Measurements from ENCODE around the gene RASGEF1C.

The RASGEF1C gene

GRCh38 chr5:180080486-180081280 is 128.3 kb downstream of the RASGEF1C start:
- H3K4me3 ChIP-seq (ENCODE audit: low read depth in 1 of 2, low read length in 2 of 2) = no peak overlapping the region
- H3K27ac ChIP-seq (ENCODE audit: low read length) = no peak overlapping the region
- no peaks in the 10 kb centered on the region for H3K36me3 ChIP-seq (ENCODE audit: control insufficient read depth in 1 of 2, insufficient read depth in 2 of 2, low read length in 2 of 2)
- H3K27me3 ChIP-seq (ENCODE audit: low read depth, low read length) = no peaks in the 10 kb centered on the region
- no peaks in the 10 kb centered on the region for H3K4me1 ChIP-seq (ENCODE audit: control insufficient read depth in 1 of 2, insufficient read depth in 2 of 2, low read length in 2 of 2)
- H3K9me3 ChIP-seq (ENCODE audit: control insufficient read depth in 1 of 2, low read length in 2 of 2) = no peaks in the 10 kb centered on the region

- Histone ChIP-seq H3K27me3 (ENCODE audit: low read depth, low read length) (no peaks in the 10 kb centered on the region), H3K36me3 (ENCODE audit: control insufficient read depth in 1 of 2, insufficient read depth in 2 of 2, low read length in 2 of 2) (no peaks in the 10 kb centered on the region), H3K9me3 (ENCODE audit: control insufficient read depth in 1 of 2, low read length in 2 of 2) (no peaks in the 10 kb centered on the region), H3K27ac (ENCODE audit: low read length) (no peak overlapping the region), H3K4me1 (ENCODE audit: control insufficient read depth in 1 of 2, insufficient read depth in 2 of 2, low read length in 2 of 2) (no peaks in the 10 kb centered on the region), H3K4me3 (ENCODE audit: low read depth in 1 of 2, low read length in 2 of 2) (no peak overlapping the region)
Measured at GRCh38 chr5:180079702-180080466, 129.1 kb downstream of the RASGEF1C start.

GRCh38 chr5:180078348-180078747 is 130.7 kb downstream of the RASGEF1C start:
- Histone ChIP-seq H3K27me3 (ENCODE audit: low read depth, low read length) (no peaks in the 10 kb centered on the region), H3K4me1 (ENCODE audit: control insufficient read depth in 1 of 2, insufficient read depth in 2 of 2, low read length in 2 of 2) (no peaks in the 10 kb centered on the region), H3K27ac (ENCODE audit: low read length) (no peak overlapping the region), H3K4me3 (ENCODE audit: low read depth in 1 of 2, low read length in 2 of 2) (no peak overlapping the region), H3K9me3 (ENCODE audit: control insufficient read depth in 1 of 2, low read length in 2 of 2) (no peaks in the 10 kb centered on the region), H3K36me3 (ENCODE audit: control insufficient read depth in 1 of 2, insufficient read depth in 2 of 2, low read length in 2 of 2) (no peaks in the 10 kb centered on the region)

- Histone ChIP-seq H3K36me3 (ENCODE audit: control insufficient read depth in 1 of 2, insufficient read depth in 2 of 2, low read length in 2 of 2) (no peaks in the 10 kb centered on the region), H3K4me3 (ENCODE audit: low read depth in 1 of 2, low read length in 2 of 2) (no peak overlapping the region), H3K4me1 (ENCODE audit: control insufficient read depth in 1 of 2, insufficient read depth in 2 of 2, low read length in 2 of 2) (no peaks in the 10 kb centered on the region), H3K9me3 (ENCODE audit: control insufficient read depth in 1 of 2, low read length in 2 of 2) (no peaks in the 10 kb centered on the region), H3K27ac (ENCODE audit: low read length) (no peak overlapping the region), H3K27me3 (ENCODE audit: low read depth, low read length) (no peaks in the 10 kb centered on the region)
Measured at GRCh38 chr5:180077594-180078284, 131.3 kb downstream of the RASGEF1C start.

GRCh38 chr5:180075703-180076102 is 133.3 kb downstream of the RASGEF1C start:
- Histone ChIP-seq H3K4me3 (ENCODE audit: low read depth in 1 of 2, low read length in 2 of 2) (no peak overlapping the region), H3K9me3 (ENCODE audit: control insufficient read depth in 1 of 2, low read length in 2 of 2) (no peaks in the 10 kb centered on the region), H3K27me3 (ENCODE audit: low read depth, low read length) (no peaks in the 10 kb centered on the region), H3K4me1 (ENCODE audit: control insufficient read depth in 1 of 2, insufficient read depth in 2 of 2, low read length in 2 of 2) (peaks cover 0 to under 1% of the 10 kb centered on the region in 2 donors), H3K27ac (ENCODE audit: low read length) (no peak overlapping the region), H3K36me3 (ENCODE audit: control insufficient read depth in 1 of 2, insufficient read depth in 2 of 2, low read length in 2 of 2) (no peaks in the 10 kb centered on the region)

GRCh38 chr5:180074462-180074861 is 134.5 kb downstream of the RASGEF1C start:
- Histone ChIP-seq H3K9me3 (ENCODE audit: control insufficient read depth in 1 of 2, low read length in 2 of 2) (no peaks in the 10 kb centered on the region), H3K4me1 (ENCODE audit: control insufficient read depth in 1 of 2, insufficient read depth in 2 of 2, low read length in 2 of 2) (peaks cover 6 to 13% of the 10 kb centered on the region in 2 donors), H3K36me3 (ENCODE audit: control insufficient read depth in 1 of 2, insufficient read depth in 2 of 2, low read length in 2 of 2) (no peaks in the 10 kb centered on the region), H3K27ac (ENCODE audit: low read length) (no peak overlapping the region), H3K27me3 (ENCODE audit: low read depth, low read length) (no peaks in the 10 kb centered on the region), H3K4me3 (ENCODE audit: low read depth in 1 of 2, low read length in 2 of 2) (no peak overlapping the region)

- Histone ChIP-seq H3K4me1 (ENCODE audit: control insufficient read depth in 1 of 2, insufficient read depth in 2 of 2, low read length in 2 of 2) (peaks cover 6 to 26% of the 10 kb centered on the region in 2 donors), H3K27ac (ENCODE audit: low read length) (no peak overlapping the region), H3K36me3 (ENCODE audit: control insufficient read depth in 1 of 2, insufficient read depth in 2 of 2, low read length in 2 of 2) (no peaks in the 10 kb centered on the region), H3K27me3 (ENCODE audit: low read depth, low read length) (no peaks in the 10 kb centered on the region), H3K9me3 (ENCODE audit: control insufficient read depth in 1 of 2, low read length in 2 of 2) (no peaks in the 10 kb centered on the region), H3K4me3 (ENCODE audit: low read depth in 1 of 2, low read length in 2 of 2) (peak overlapping the region in 1 of 2 donors; percentile 59)
Measured at GRCh38 chr5:180072556-180072955, 136.5 kb downstream of the RASGEF1C start.

- no peaks in the 10 kb centered on the region for H3K9me3 ChIP-seq (ENCODE audit: control insufficient read depth in 1 of 2, low read length in 2 of 2)
- H3K36me3 ChIP-seq (ENCODE audit: control insufficient read depth in 1 of 2, insufficient read depth in 2 of 2, low read length in 2 of 2) = no peaks in the 10 kb centered on the region
- no peaks in the 10 kb centered on the region for H3K27me3 ChIP-seq (ENCODE audit: low read depth, low read length)
- peaks cover 6 to 26% of the 10 kb centered on the region in 2 donors for H3K4me1 ChIP-seq (ENCODE audit: control insufficient read depth in 1 of 2, insufficient read depth in 2 of 2, low read length in 2 of 2)
- H3K4me3 ChIP-seq (ENCODE audit: low read depth in 1 of 2, low read length in 2 of 2) = peak overlapping the region in 1 of 2 donors; percentile 59
- H3K27ac ChIP-seq (ENCODE audit: low read length) = no peak overlapping the region
Measured at GRCh38 chr5:180072256-180072548, 136.8 kb downstream of the RASGEF1C start.

GRCh38 chr5:180071531-180072255 is 137.3 kb downstream of the RASGEF1C start, which contains the start of gene RNF130:
Gene RNF130, minus strand, starts transcription at chr5:180071759. Its CDS starts 57 bp downstream, at chr5:180071702.
- peaks cover 6 to 26% of the 10 kb centered on the region in 2 donors for H3K4me1 ChIP-seq (ENCODE audit: control insufficient read depth in 1 of 2, insufficient read depth in 2 of 2, low read length in 2 of 2)
- H3K36me3 ChIP-seq (ENCODE audit: control insufficient read depth in 1 of 2, insufficient read depth in 2 of 2, low read length in 2 of 2) = no peaks in the 10 kb centered on the region
- H3K27me3 ChIP-seq (ENCODE audit: low read depth, low read length) = no peaks in the 10 kb centered on the region

GRCh38 chr5:180070756-180071530 is 138.1 kb downstream of the RASGEF1C start:
- no peaks in the 10 kb centered on the region for H3K27me3 ChIP-seq (ENCODE audit: low read depth, low read length)
- peak overlapping the region; percentile 82 to 83 for H3K4me3 ChIP-seq (ENCODE audit: low read depth in 1 of 2, low read length in 2 of 2)
- H3K27ac ChIP-seq (ENCODE audit: low read length) = peak overlapping the region; percentile 74
- peaks cover 6 to 26% of the 10 kb centered on the region in 2 donors for H3K4me1 ChIP-seq (ENCODE audit: control insufficient read depth in 1 of 2, insufficient read depth in 2 of 2, low read length in 2 of 2)
- no peaks in the 10 kb centered on the region for H3K36me3 ChIP-seq (ENCODE audit: control insufficient read depth in 1 of 2, insufficient read depth in 2 of 2, low read length in 2 of 2)
- H3K9me3 ChIP-seq (ENCODE audit: control insufficient read depth in 1 of 2, low read length in 2 of 2) = no peaks in the 10 kb centered on the region

More at GRCh38 chr5:180071531-180072255, 137.3 kb downstream of the RASGEF1C start, which contains the start of gene RNF130:
- Histone ChIP-seq H3K4me3 (ENCODE audit: low read depth in 1 of 2, low read length in 2 of 2) (peak within 1 kb of the TSS; percentile 82 to 83), H3K27ac (ENCODE audit: low read length) (peak within 1 kb of the TSS; percentile 74), H3K9me3 (ENCODE audit: control insufficient read depth in 1 of 2, low read length in 2 of 2) (no peaks in the 10 kb centered on the region)

All from muscle layer of duodenum (tissue), 2 donors.